Measurements from ENCODE around the gene SPATA45.
A peak's percentile ranks its signal among the peaks of the same experiment; 100 is the strongest.

- TF ChIP-seq POLR2AphosphoS5 (IDR thresholded peaks at IDR 0.05; ENCODE audit: low read depth, low read length) (peak; percentile 71), TAF1 (IDR thresholded peaks at IDR 0.05; ENCODE audit: borderline replicate concordance, low read depth, low read length) (no peak)
These were observed 52.9 kb downstream of the SPATA45 start for GRCh38 chr1:212794561-212795014.
